A549 (cell line): Measurements from ENCODE around the gene ANKRD28. TPM values are rescaled to one million over a fixed set of nuclear protein-coding genes. Genes with fewer than 3 reads are reported as not detected.
A peak's percentile ranks its signal among the peaks of the same experiment; 100 is the strongest.

Experiments used
- ATAC-seq, 2 experiments: fragments of 200-7000 bp in 1 of 2; fragments of >200 bp in 1 of 2; cut with Nextera tagmentation in 1 of 2; cut with Tn5 transposase in 1 of 2; 3 replicates each; pipeline versions ENCODE4 v1.8.0 to v1.9.1; 2018 to 2020; ENCODE audit warnings: mild to moderate bottlenecking in 1 of 2, moderate library complexity in 1 of 2
- CTCF ChIA-PET: fragments of 300-600 bp; sonication (Branson Sonifier 250); formaldehyde crosslinking; extraction: SDS; loops from one replicate; lab custom pipeline; 2021; ENCODE audit warnings: antibody characterized with exemption, inconsistent platforms; lab: Yijun Ruan, JAX
- POLR2A ChIA-PET: fragments of 350-600 bp; formaldehyde crosslinking; extraction: SDS; loops from one replicate; lab custom pipeline; 2021; ENCODE audit warnings: antibody characterized with exemption, inconsistent platforms; lab: Yijun Ruan, JAX
- DNase-seq, 2 experiments: peaks; one replicate each; pipeline versions ENCODE4 v3.0.0 to v3.0.0-alpha.2; 2011 to 2016; ENCODE audit warnings: low read depth in 1 of 2, low spot score in 1 of 2
- FAIRE-seq: peaks from 2 replicates; lab custom pipeline; 2011; peaks lifted over from hg19 to GRCh38; lab: Jason Lieb, UNC
- H3K27ac ChIP-seq, 2 experiments: fragments of >200 bp; sonication (Bioruptor Twin); formaldehyde crosslinking; 3 replicates each; pipeline ENCODE4 v1.5.1; 2016 to 2017
- H3K4me1 ChIP-seq: fragments of >200 bp; sonication (Bioruptor Twin); formaldehyde crosslinking; 3 replicates; pipeline ENCODE4 v1.6.1; 2016
- H3K4me2 ChIP-seq: fragments of >200 bp; sonication (Bioruptor Twin); formaldehyde crosslinking; 3 replicates; pipeline ENCODE4 v1.6.1; 2016
- H3K4me3 ChIP-seq: fragments of >200 bp; sonication (Bioruptor Twin); formaldehyde crosslinking; 3 replicates; pipeline ENCODE4 v1.5.1; 2016
- H3K9me3 ChIP-seq: fragments of >200 bp; sonication (Bioruptor Twin); formaldehyde crosslinking; 3 replicates; pipeline ENCODE4 v1.6.1; 2016
- CEBPB ChIP-seq, 2 experiments: fragments of >200 bp in 1 of 2; sonication (Bioruptor Twin) in 1 of 2; formaldehyde crosslinking in 1 of 2; IDR thresholded peaks; 2 replicates each; pipeline ENCODE4 v1.6.1; 2012 to 2016
- CHD2 ChIP-seq: fragments of 150-350 bp; IDR thresholded peaks from 2 replicates; pipeline ENCODE4 v1.6.1; 2014; ENCODE audit warnings: low read length; ENCODE audit not compliant: partially characterized antibody
- EP300 ChIP-seq, 2 experiments: fragments of >200 bp; sonication (Bioruptor Twin); formaldehyde crosslinking; IDR thresholded peaks; 2 replicates in 1 of 2; 3 replicates in 1 of 2; pipeline ENCODE4 v1.6.1; 2016 to 2017
- FOSB ChIP-seq: fragments of 250-450 bp; sonication (Bioruptor Pico); IDR thresholded peaks from 2 replicates; pipeline ENCODE4 v1.5.0; 2020; ENCODE audit warnings: mild to moderate bottlenecking, moderate library complexity
- FOSL2 ChIP-seq, 2 experiments: fragments of 450-650 bp in 1 of 2; fragments of >200 bp in 1 of 2; sonication (Bioruptor Twin) in 1 of 2; formaldehyde crosslinking; IDR thresholded peaks; 2 replicates each; pipeline versions ENCODE4 v1.5.0 to v1.6.1; 2016 to 2020; ENCODE audit warnings: mild to moderate bottlenecking in 1 of 2, moderate library complexity in 1 of 2
- GATA3 ChIP-seq: IDR thresholded peaks from 2 replicates; pipeline ENCODE4 v1.6.1; 2012; ENCODE audit warnings: borderline replicate concordance
- HOXB5 ChIP-seq: fragments of 250-450 bp; sonication (Bioruptor Pico); IDR thresholded peaks from 2 replicates; pipeline ENCODE4 v1.5.0; 2020; ENCODE audit warnings: mild to moderate bottlenecking, moderate library complexity
- JUN ChIP-seq, 2 experiments: fragments of >200 bp; sonication (Bioruptor Twin); formaldehyde crosslinking; IDR thresholded peaks; 2 replicates in 1 of 2; 3 replicates in 1 of 2; pipeline ENCODE4 v1.6.1; 2016 to 2017
- JUNB ChIP-seq: fragments of >200 bp; sonication (Bioruptor Twin); formaldehyde crosslinking; IDR thresholded peaks from 2 replicates; pipeline ENCODE4 v1.6.1; 2016
- MYC ChIP-seq: IDR thresholded peaks from 2 replicates; pipeline ENCODE4 v1.6.1; 2012; ENCODE audit warnings: mild to moderate bottlenecking, inconsistent platforms, low read length, improper control_type of control experiment, borderline replicate concordance
- NFE2L2 ChIP-seq: fragments of 150-350 bp; conservative IDR thresholded peaks from 2 replicates; pipeline ENCODE4 v1.6.1; 2014; ENCODE audit warnings: low read length
- NPAS2 ChIP-seq: fragments of 250-450 bp; sonication (Bioruptor Pico); IDR thresholded peaks from 2 replicates; pipeline ENCODE4 v1.8.0; 2022; ENCODE audit warnings: mild to moderate bottlenecking, moderate library complexity, borderline replicate concordance
- POLR2A ChIP-seq: IDR thresholded peaks from 2 replicates; pipeline ENCODE4 v1.6.1; 2012; ENCODE audit warnings: mild to moderate bottlenecking, low read length
- RAD21 ChIP-seq, 2 experiments: fragments of >200 bp in 1 of 2; sonication (Bioruptor Twin) in 1 of 2; formaldehyde crosslinking in 1 of 2; IDR thresholded peaks in 1 of 2; conservative IDR thresholded peaks in 1 of 2; 2 replicates in 1 of 2; 3 replicates in 1 of 2; pipeline ENCODE4 v1.6.1; 2012 to 2018; ENCODE audit warnings: inconsistent platforms in 1 of 2
- RCOR1 ChIP-seq: fragments of 150-350 bp; IDR thresholded peaks from 2 replicates; pipeline ENCODE4 v1.6.1; 2014; ENCODE audit warnings: antibody characterized with exemption, low read length, low read depth
- SMC3 ChIP-seq: fragments of >200 bp; sonication (Bioruptor Twin); formaldehyde crosslinking; IDR thresholded peaks from 3 replicates; pipeline ENCODE4 v1.6.1; 2018; ENCODE audit warnings: inconsistent platforms
- SREBF2 ChIP-seq: fragments of 450-650 bp; IDR thresholded peaks from 2 replicates; pipeline ENCODE4 v1.6.1; 2014; ENCODE audit warnings: mild to moderate bottlenecking, moderate library complexity
- TFCP2L1 ChIP-seq: fragments of 250-450 bp; sonication (Bioruptor Pico); IDR thresholded peaks from 2 replicates; pipeline ENCODE4 v1.5.0; 2021; ENCODE audit warnings: mild to moderate bottlenecking
- ZC3H11A ChIP-seq: fragments of 450-650 bp; IDR thresholded peaks from 2 replicates; pipeline ENCODE4 v1.6.1; 2014; ENCODE audit warnings: antibody characterized with exemption, mild to moderate bottlenecking
- ZSCAN20 ChIP-seq: fragments of 250-450 bp; sonication (Bioruptor Pico); IDR thresholded peaks from 2 replicates; pipeline ENCODE4 v1.8.0; 2022; ENCODE audit warnings: mild to moderate bottlenecking, moderate library complexity
- WGBS: methylation state at CpG from one replicate; pipeline ENCODE4 v1.1.6; 2017; ENCODE audit errors: missing lambda C conversion rate; 5-methylcytosine and 5-hydroxymethylcytosine counted together
- polyA plus RNA-seq, 4 experiments: library from polyadenylated mRNA; depleted of rRNA in 3 of 4; stranded (reverse); fragments of >200 nt; fragmentation: RNase III in 1 of 4; extraction: RNeasy Plus Mini Kit Qiagen cat#74134 plus additional on column Dnase treatment in 1 of 4; gene quantifications; 2 replicates in 3 of 4; 3 replicates in 1 of 4; pipeline ENCODE4 v1.2.3, GENCODE V29; 2011 to 2017
- TF ChIP-seq, protein P1 (sequence below): fragments of 250-450 bp; sonication (Bioruptor Pico); IDR thresholded peaks from 2 replicates; pipeline ENCODE4 v1.5.0; 2020; ENCODE audit warnings: low read depth, mild to moderate bottlenecking, moderate library complexity
- TF ChIP-seq, protein P2 (sequence below): IDR thresholded peaks from 2 replicates; pipeline ENCODE4 v1.6.1; 2012; ENCODE audit warnings: low read depth, borderline replicate concordance
- TF ChIP-seq, protein P3 (sequence below): fragments of >200 bp; sonication (Bioruptor Twin); formaldehyde crosslinking; IDR thresholded peaks from 2 replicates; pipeline ENCODE4 v1.6.1; 2016
- TF ChIP-seq, protein P4 (sequence below): IDR thresholded peaks from 2 replicates; pipeline ENCODE4 v1.6.1; 2012
- TF ChIP-seq, protein P5 (sequence below): fragments of >200 bp; sonication (Bioruptor Twin); formaldehyde crosslinking; IDR thresholded peaks from 3 replicates; pipeline ENCODE4 v1.5.1; 2016
- TF ChIP-seq, protein P6 (sequence below): IDR thresholded peaks from 2 replicates; pipeline ENCODE4 v1.6.1; 2012

ANKRD28 gene
- polyA plus RNA-seq, 2 of the 4 experiments (the other 2 are of a cell fraction) = 29.9 to 72.0 TPM

DNA sequence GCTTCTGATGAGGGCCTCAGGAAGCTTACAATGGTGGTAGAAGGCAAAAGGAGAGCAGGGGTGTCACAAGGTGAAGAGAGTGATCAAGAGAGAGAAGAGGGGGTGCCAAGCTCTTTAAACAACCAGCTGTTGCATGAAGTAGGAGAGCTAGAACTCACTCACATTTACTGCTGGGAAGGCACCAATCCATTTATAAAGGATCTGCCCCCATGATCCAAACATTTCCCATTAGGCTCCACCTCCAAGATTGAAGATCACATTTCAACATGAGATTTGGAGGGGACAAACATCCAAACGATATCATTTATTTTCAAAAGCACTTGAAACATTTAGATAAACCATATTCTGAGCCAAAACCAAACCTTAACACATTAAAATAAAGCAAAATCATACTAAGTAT, 26.3 kb downstream of the ANKRD28 start:
- ChIA-PET CTCF (interaction anchor here (0.6 to 0.8 kb wide), 2 partner anchors 137 to 477 kb away, joined by 3 to 4 read pairs; no protein-coding TSS in a partner anchor), POLR2A (no interaction called here)
- WGBS = 94% methylated on average over 1 of the region's 1 CpG
- Histone ChIP-seq H3K4me1 (peaks cover 53% of the 10 kb centered on the region), H3K27ac (peak overlapping the region; percentile 1 to 64; a peak in 3 of 6 replicates), H3K9me3 (no peaks in the 10 kb centered on the region), H3K4me3 (no peak overlapping the region), H3K4me2 (no peak overlapping the region)
- FAIRE-seq (no peak), ATAC-seq (no peak), DNase-seq (no peak)
- TF ChIP-seq NPAS2 (CRISPR knock-in tag) = no peak
- TF ChIP-seq, protein P1, sequence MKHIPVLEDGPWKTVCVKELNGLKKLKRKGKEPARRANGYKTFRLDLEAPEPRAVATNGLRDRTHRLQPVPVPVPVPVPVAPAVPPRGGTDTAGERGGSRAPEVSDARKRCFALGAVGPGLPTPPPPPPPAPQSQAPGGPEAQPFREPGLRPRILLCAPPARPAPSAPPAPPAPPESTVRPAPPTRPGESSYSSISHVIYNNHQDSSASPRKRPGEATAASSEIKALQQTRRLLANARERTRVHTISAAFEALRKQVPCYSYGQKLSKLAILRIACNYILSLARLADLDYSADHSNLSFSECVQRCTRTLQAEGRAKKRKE (CRISPR knock-in tag) = no peak
- TF ChIP-seq TFCP2L1 = no peak
- TF ChIP-seq SMC3 = no peak
- TF ChIP-seq CHD2 = no peak
- TF ChIP-seq ZC3H11A = no peak
- no peak for TF ChIP-seq RCOR1
- no peak for TF ChIP-seq SREBF2
- TF ChIP-seq MYC = no peak

DNA sequence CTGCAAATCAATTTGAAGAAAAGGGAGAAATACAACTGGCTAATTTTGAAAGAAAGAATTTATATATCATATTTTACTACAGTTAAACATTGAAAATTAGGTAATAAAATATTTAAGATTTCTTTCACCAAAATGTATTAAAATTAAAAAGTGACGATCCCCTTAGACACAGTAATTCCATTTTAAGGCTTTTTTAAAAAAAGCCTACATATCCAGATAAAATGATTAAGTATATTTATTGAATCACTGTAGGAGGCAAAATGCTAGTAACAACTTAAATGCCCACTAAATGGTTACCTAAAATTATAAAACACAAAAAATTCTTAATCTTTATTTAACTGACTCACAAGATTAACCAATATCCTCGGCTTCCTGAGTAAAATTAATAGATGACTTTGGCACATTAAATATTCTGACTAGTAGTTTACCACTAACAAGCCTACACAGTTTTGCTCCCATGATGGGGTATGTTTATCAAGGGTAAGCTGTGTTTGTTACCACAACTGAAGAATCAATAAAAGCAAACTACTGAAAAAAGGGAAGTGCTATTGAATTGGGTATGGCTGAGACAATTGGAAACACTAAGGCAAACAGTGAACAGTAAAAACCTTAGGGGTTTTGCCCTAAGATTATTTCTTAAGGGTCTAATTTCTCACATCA, 28.4 kb downstream of the ANKRD28 start:
- H3K27ac ChIP-seq = peak overlapping the region; percentile 88 to 89
- TF ChIP-seq HOXB5 (no peak), ZSCAN20 (CRISPR knock-in tag) (0 out of 2 replicates have a peak, but pooled peaks have one; percentile 33), JUN (IDR thresholded peaks at IDR 0.05) (0 out of 5 replicates have a peak, but pooled peaks of 1 of the 2 experiments have one; percentile 12), FOSB (CRISPR knock-in tag) (no peak)
- TF ChIP-seq, protein P2, sequence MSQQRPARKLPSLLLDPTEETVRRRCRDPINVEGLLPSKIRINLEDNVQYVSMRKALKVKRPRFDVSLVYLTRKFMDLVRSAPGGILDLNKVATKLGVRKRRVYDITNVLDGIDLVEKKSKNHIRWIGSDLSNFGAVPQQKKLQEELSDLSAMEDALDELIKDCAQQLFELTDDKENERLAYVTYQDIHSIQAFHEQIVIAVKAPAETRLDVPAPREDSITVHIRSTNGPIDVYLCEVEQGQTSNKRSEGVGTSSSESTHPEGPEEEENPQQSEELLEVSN = no peak
- TF ChIP-seq, protein P3, sequence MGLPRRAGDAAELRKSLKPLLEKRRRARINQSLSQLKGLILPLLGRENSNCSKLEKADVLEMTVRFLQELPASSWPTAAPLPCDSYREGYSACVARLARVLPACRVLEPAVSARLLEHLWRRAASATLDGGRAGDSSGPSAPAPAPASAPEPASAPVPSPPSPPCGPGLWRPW = no peak
- TF ChIP-seq, all 56 proteins: peak for 2
- H3K9me3 ChIP-seq = no peaks in the 10 kb centered on the region
- peak overlapping the region; percentile 74 for H3K4me2 ChIP-seq
- ChIA-PET CTCF (no interaction called here), POLR2A (no interaction called here)
- ATAC-seq = no peak
- WGBS = 6% methylated on average over 2 of the region's 2 CpGs
- H3K4me3 ChIP-seq = 0 out of 3 replicates have a peak overlapping the region, but pooled peaks have one; percentile 1
- peaks cover 42% of the 10 kb centered on the region for H3K4me1 ChIP-seq
- FAIRE-seq = peak; percentile 54
- DNase-seq = no peak

DNA sequence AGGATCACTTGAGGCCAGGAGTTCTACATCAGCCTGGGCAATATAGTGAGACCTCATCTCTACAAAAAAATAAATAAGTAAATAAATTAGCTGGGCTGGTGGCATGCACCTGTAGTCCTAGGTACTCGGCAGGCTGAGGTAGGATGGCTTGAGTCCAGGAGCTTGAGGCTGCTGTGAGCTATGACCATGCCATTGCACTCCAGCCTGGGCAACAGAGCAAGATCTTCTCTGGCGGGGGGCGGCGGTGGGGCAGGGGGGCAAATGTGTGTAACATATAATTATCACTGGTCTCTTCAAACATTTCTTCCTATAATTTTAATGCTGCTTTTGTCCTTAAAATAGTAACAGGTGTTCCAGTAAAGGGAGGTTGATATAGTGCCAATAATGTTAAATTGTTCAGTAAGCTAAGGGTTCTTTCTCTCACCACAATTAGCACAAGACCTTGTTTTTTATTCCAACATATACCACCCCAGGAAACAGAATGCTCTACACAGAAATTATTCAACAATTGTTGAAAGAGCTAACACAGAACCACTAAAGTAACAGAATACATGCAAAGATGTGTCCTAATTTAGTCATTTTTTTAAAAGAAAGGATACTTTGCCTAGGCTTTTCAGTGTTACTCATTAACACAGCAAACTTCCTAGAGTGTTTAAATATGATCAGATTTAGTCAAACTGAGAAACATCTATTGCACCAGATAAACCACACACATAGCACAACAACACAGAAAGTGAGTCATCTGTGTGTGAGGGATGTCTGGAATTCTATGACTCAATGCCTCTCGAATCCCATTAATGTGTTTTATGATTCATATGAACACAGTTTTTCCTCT, 29.1 kb downstream of the ANKRD28 start:
- Histone ChIP-seq H3K9me3 (no peaks in the 10 kb centered on the region), H3K27ac (peak overlapping the region; percentile 88 to 91), H3K4me3 (no peak overlapping the region), H3K4me2 (peak overlapping the region; percentile 74), H3K4me1 (peaks cover 42% of the 10 kb centered on the region)
- CTCF ChIA-PET = interaction anchor here (1.8 kb wide), 1 partner anchor 14 kb away, joined by 5 read pairs; no protein-coding TSS in a partner anchor
- WGBS = 47% methylated on average over 5 of the region's 5 CpGs
- peak; percentile 94 to 98 for ATAC-seq
- POLR2A ChIA-PET = interaction anchor here (0.6 to 0.8 kb wide), 2 partner anchors 29 to 55 kb away, joined by 4 read pairs; partner anchors contain the start of gene ANKRD28
- DNase-seq = peak; percentile 90 to 93
- FAIRE-seq = peak; percentile 96
- peak; percentile 99 for TF ChIP-seq CEBPB (IDR thresholded peaks at IDR 0.05)
- TF ChIP-seq POLR2A = no peak
- TF ChIP-seq, protein P4, sequence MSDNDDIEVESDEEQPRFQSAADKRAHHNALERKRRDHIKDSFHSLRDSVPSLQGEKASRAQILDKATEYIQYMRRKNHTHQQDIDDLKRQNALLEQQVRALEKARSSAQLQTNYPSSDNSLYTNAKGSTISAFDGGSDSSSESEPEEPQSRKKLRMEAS = peak; percentile 80
- TF ChIP-seq, protein P5, sequence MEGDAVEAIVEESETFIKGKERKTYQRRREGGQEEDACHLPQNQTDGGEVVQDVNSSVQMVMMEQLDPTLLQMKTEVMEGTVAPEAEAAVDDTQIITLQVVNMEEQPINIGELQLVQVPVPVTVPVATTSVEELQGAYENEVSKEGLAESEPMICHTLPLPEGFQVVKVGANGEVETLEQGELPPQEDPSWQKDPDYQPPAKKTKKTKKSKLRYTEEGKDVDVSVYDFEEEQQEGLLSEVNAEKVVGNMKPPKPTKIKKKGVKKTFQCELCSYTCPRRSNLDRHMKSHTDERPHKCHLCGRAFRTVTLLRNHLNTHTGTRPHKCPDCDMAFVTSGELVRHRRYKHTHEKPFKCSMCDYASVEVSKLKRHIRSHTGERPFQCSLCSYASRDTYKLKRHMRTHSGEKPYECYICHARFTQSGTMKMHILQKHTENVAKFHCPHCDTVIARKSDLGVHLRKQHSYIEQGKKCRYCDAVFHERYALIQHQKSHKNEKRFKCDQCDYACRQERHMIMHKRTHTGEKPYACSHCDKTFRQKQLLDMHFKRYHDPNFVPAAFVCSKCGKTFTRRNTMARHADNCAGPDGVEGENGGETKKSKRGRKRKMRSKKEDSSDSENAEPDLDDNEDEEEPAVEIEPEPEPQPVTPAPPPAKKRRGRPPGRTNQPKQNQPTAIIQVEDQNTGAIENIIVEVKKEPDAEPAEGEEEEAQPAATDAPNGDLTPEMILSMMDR = no peak
- TF ChIP-seq, protein P6, sequence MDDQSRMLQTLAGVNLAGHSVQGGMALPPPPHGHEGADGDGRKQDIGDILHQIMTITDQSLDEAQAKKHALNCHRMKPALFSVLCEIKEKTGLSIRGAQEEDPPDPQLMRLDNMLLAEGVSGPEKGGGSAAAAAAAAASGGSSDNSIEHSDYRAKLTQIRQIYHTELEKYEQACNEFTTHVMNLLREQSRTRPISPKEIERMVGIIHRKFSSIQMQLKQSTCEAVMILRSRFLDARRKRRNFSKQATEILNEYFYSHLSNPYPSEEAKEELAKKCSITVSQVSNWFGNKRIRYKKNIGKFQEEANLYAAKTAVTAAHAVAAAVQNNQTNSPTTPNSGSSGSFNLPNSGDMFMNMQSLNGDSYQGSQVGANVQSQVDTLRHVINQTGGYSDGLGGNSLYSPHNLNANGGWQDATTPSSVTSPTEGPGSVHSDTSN = 0 out of 2 replicates have a peak, but pooled peaks have one; percentile 37
- TF ChIP-seq JUN (IDR thresholded peaks at IDR 0.05) = peak; percentile 98 to 99
- TF ChIP-seq GATA3 = peak; percentile 96
- peak; percentile 94 to 97 for TF ChIP-seq EP300 (IDR thresholded peaks at IDR 0.05)
- TF ChIP-seq RAD21 (conservative IDR thresholded peaks at IDR 0.05 in 1 of 2, IDR thresholded peaks at IDR 0.05 in 1 of 2) = peak; percentile 24 to 54; a peak in 4 of 5 replicates
- peak; percentile 54; the same call in 2 of the 3 replicates for TF ChIP-seq SMC3
- TF ChIP-seq NFE2L2 = no peak
- peak; percentile 100 for TF ChIP-seq FOSL2 (IDR thresholded peaks at IDR 0.05)
- TF ChIP-seq FOSL2 (CRISPR knock-in tag; IDR thresholded peaks at IDR 0.05) = peak; percentile 100
- TF ChIP-seq JUNB = peak; percentile 100
